Breast epithelium (tissue), 4 donors: Measurements from ENCODE around the gene TNN. TPM values are rescaled to one million over a fixed set of nuclear protein-coding genes. Genes with fewer than 3 reads are reported as not detected.
A peak's percentile ranks its signal among the peaks of the same experiment; 100 is the strongest.

Source experiments
- DNase-seq, 2 donors: peaks; one replicate each; pipeline ENCODE4 v3.0.0-alpha.2; 2019; ENCODE audit warnings: low spot score in 2 of 2
- H3K27ac ChIP-seq, 2 donors: fragments of 200-600 bp; sonication (generic) in 1 of 2; one replicate each; pipeline ENCODE4 v1.5.1; 2016 to 2019; ENCODE audit warnings: mild to moderate bottlenecking in 1 of 2
- H3K27me3 ChIP-seq, 2 donors: fragments of 200-600 bp; sonication (generic) in 1 of 2; one replicate each; pipeline versions ENCODE4 v1.5.1 to v1.6.0; 2017 to 2019; ENCODE audit warnings: control low read depth in 1 of 2, mild to moderate bottlenecking in 1 of 2
- H3K36me3 ChIP-seq: fragments of 200-600 bp; one replicate; pipeline ENCODE4 v1.5.1; 2019
- H3K4me1 ChIP-seq, 2 donors: fragments of 200-600 bp; sonication (generic); one replicate each; pipeline ENCODE4 v1.5.1; 2016 to 2019; ENCODE audit warnings: control low read depth in 1 of 2
- H3K4me3 ChIP-seq, 3 donors: fragments of 200-600 bp; sonication (generic); 1 replicate in 2 of 3; 2 replicates in 1 of 3; pipeline ENCODE4 v1.5.1; 2016 to 2019; ENCODE audit warnings: mild to moderate bottlenecking in 3 of 3, moderate library complexity in 2 of 3
- H3K9me3 ChIP-seq, 2 donors: fragments of 200-600 bp; sonication (generic) in 1 of 2; one replicate each; pipeline ENCODE4 v1.5.1; 2016 to 2019; ENCODE audit warnings: control low read depth in 1 of 2
- POLR2A ChIP-seq: fragments of 450-650 bp; IDR thresholded peaks from one replicate; pipeline ENCODE4 v1.6.1; 2016; ENCODE audit warnings: antibody characterized with exemption, mild to moderate bottlenecking, moderate library complexity
- POLR2AphosphoS5 ChIP-seq, 3 donors: sonication (generic); formaldehyde crosslinking; IDR thresholded peaks; one replicate each; pipeline ENCODE4 v1.6.1; 2017; ENCODE audit warnings: antibody characterized with exemption in 3 of 3
- intact Hi-C: fragments of 100-400 bp; cut with DNase I; formaldehyde crosslinking; loops from one replicate; pipeline ENCODE4 v1.15.1; 2023; ENCODE audit warnings: low total_unique reads
- total RNA-seq, 3 donors: library from RNA; depleted of rRNA; stranded (reverse); fragments of >200 nt; gene quantifications; one replicate each; pipeline ENCODE4 v1.1.0, GENCODE V29; 2016
- TF ChIP-seq, protein P1 (sequence below), 3 donors: fragments of 450-650 bp; IDR thresholded peaks; one replicate each; pipeline ENCODE4 v1.5.1; 2016 to 2017; ENCODE audit warnings: antibody characterized with exemption in 3 of 3, mild to moderate bottlenecking in 3 of 3, moderate library complexity in 3 of 3

Gene TNN
- total RNA-seq, 3 donors from 2014 or later: 1.3 to 2.6 (median 1.9) TPM

DNA sequence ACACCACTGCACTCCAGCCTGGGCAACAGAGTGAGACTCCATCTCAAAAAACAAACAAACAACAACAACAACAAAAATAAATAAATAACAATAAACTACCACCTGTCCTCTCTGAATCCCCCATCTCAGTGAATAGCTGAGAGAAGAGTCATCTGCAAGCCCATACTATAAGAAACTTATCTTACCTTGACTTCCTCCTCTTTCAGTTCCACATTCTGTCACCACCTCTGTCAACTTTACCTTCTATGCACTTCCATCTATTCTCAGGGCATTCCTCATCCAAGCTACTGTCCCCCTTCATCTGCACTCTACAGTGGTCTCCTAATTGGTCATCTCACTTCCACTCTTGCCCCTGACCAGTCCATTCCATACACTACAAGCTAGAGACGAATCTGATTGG, 66.9 kb downstream of the TNN start:
- intact Hi-C loops: no loop called here
- H3K9me3 ChIP-seq: no peaks in the 10 kb centered on the region
- no peak overlapping the region for H3K4me3 ChIP-seq
- no peaks in the 10 kb centered on the region for H3K27me3 ChIP-seq
- TF ChIP-seq POLR2A: no peak
- H3K4me1 ChIP-seq: peaks cover under 1 to 4% of the 10 kb centered on the region in 2 donors
- no peak for DNase-seq
- no peak overlapping the region for H3K27ac ChIP-seq
- no peaks in the 10 kb centered on the region for H3K36me3 ChIP-seq

DNA sequence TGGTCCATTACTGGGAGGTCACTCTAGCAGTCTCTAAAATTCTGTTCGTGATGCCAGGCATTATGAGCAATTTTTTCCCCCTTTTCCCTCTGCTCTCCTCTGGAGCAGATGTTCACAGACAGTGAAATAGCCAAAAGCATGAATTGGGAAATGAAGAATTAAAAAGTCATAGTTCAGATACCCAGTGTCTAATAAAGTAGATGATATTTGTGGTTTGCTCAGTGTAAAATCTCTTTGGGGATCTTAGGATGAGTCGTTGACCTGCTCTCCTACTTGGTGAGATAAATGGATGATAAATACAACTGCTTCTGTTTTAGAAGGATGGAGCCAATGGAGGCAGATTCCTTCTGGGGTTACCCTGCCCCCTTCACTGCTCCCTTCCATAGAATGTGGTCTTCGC, 68.6 kb downstream of the TNN start:
- Histone ChIP-seq H3K27ac (no peak overlapping the region), H3K27me3 (no peaks in the 10 kb centered on the region), H3K9me3 (no peaks in the 10 kb centered on the region), H3K36me3 (no peaks in the 10 kb centered on the region), H3K4me3 (no peak overlapping the region), H3K4me1 (no peaks in the 10 kb centered on the region)
- intact Hi-C loops: no loop called here
- no peak for DNase-seq
- TF ChIP-seq, protein P1, sequence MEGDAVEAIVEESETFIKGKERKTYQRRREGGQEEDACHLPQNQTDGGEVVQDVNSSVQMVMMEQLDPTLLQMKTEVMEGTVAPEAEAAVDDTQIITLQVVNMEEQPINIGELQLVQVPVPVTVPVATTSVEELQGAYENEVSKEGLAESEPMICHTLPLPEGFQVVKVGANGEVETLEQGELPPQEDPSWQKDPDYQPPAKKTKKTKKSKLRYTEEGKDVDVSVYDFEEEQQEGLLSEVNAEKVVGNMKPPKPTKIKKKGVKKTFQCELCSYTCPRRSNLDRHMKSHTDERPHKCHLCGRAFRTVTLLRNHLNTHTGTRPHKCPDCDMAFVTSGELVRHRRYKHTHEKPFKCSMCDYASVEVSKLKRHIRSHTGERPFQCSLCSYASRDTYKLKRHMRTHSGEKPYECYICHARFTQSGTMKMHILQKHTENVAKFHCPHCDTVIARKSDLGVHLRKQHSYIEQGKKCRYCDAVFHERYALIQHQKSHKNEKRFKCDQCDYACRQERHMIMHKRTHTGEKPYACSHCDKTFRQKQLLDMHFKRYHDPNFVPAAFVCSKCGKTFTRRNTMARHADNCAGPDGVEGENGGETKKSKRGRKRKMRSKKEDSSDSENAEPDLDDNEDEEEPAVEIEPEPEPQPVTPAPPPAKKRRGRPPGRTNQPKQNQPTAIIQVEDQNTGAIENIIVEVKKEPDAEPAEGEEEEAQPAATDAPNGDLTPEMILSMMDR (IDR thresholded peaks at IDR 0.05): no peak
- TF ChIP-seq POLR2AphosphoS5 (IDR thresholded peaks at IDR 0.05): no peak
- TF ChIP-seq POLR2A: no peak

DNA sequence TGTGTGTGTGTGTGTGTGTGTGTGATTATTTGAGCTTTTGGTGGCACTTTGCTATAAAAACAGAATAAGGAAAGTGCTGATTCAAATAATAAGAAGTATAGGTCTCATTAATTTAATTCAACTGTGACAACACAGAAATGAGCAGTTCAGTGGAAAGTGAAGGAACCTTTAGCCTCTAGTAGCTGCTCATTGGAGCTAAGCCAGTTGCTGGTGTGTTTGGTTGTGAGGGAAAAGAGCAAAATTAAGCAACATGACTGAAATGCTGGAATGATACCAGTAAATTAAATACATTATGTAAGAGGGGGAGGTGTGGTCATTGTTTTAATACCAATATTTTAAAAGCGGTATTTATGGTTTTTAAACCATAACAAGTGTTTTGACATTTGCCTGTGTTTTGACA, 69.7 kb downstream of the TNN start:
- intact Hi-C loops: no loop called here
- H3K27ac ChIP-seq: no peak overlapping the region

DNA sequence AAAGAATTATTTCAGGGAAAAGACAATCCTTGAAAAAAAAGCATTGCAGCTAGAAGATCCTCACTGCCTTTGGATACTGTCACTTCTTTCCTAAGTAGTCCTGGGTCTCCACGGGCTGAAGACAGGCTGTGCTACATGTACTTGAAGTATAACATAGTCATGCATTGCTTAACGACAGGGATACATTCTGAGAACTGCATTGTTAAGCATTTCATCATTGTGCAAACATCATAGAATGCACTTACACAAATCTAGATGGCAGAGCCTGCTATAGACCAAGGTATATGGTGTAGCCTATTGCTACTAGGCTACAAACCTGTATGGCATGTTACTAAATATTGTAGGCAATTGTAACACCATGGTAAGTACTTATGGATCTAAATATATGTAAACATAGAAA, 70.9 kb downstream of the TNN start:
- intact Hi-C loops: no loop called here
- Histone ChIP-seq H3K9me3 (no peaks in the 10 kb centered on the region), H3K4me3 (no peak overlapping the region), H3K36me3 (no peaks in the 10 kb centered on the region), H3K27ac (no peak overlapping the region), H3K27me3 (no peaks in the 10 kb centered on the region), H3K4me1 (no peaks in the 10 kb centered on the region)
- no peak for DNase-seq
- TF ChIP-seq POLR2AphosphoS5 (IDR thresholded peaks at IDR 0.05): no peak
- TF ChIP-seq, protein P1 (IDR thresholded peaks at IDR 0.05): no peak

More for the DNA sequence above, 69.7 kb downstream of the TNN start:
- TF ChIP-seq POLR2A (no peak), POLR2AphosphoS5 (IDR thresholded peaks at IDR 0.05) (no peak)
- TF ChIP-seq, protein P1 (IDR thresholded peaks at IDR 0.05): no peak
- Histone ChIP-seq H3K4me1 (no peaks in the 10 kb centered on the region), H3K9me3 (no peaks in the 10 kb centered on the region), H3K27me3 (no peaks in the 10 kb centered on the region), H3K36me3 (no peaks in the 10 kb centered on the region), H3K4me3 (no peak overlapping the region)
- DNase-seq: no peak

DNA sequence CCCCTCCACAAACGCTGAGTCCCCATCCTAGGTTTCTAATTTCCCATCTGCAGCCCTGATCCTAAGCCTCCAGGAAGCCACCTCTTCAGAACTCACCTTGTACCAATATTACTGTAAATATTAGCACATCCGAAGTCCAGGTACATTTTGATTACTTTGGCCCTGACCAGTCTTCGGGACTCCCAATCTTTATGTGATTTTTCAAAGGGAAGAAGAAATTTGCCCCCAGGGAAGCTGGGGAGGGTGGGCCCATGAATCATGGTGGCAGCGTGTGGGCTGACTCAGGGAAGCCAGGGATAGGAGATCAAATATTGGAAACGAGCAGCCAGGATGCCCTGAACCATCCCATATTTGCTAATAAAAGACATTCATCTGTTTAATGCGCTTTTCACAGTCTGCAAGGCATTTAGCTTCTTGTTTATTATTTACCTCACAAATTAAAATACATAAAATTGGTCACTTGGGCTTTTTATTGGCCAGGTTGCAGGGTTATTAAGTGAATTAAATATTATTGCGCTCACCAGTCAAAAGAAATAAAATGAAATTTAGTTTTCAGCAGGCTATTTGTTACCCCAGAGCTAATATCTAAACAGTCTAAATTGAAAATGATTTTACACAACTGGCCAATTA, 78.4 kb downstream of the TNN start:
- Histone ChIP-seq H3K4me1 (no peaks in the 10 kb centered on the region), H3K9me3 (no peaks in the 10 kb centered on the region), H3K27me3 (no peaks in the 10 kb centered on the region), H3K27ac (no peak overlapping the region), H3K36me3 (no peaks in the 10 kb centered on the region), H3K4me3 (peak overlapping the region in 1 of 3 donors; percentile 12)
- intact Hi-C loops: loop anchor here (5.0 kb wide), 1 partner anchor 1406 kb away; no protein-coding TSS in a partner anchor
- TF ChIP-seq, protein P1 (IDR thresholded peaks at IDR 0.05): no peak
- TF ChIP-seq POLR2A: no peak
- TF ChIP-seq POLR2AphosphoS5 (IDR thresholded peaks at IDR 0.05): no peak
- no peak for DNase-seq
